ENCODE results near the gene AVL9. TPM values are rescaled to one million over a fixed set of nuclear protein-coding genes. Genes with fewer than 3 reads are reported as not detected.

The AVL9 gene
- total RNA-seq, 2 experiments from 2014 or later: 23.3 to 25.4 TPM

DNA sequence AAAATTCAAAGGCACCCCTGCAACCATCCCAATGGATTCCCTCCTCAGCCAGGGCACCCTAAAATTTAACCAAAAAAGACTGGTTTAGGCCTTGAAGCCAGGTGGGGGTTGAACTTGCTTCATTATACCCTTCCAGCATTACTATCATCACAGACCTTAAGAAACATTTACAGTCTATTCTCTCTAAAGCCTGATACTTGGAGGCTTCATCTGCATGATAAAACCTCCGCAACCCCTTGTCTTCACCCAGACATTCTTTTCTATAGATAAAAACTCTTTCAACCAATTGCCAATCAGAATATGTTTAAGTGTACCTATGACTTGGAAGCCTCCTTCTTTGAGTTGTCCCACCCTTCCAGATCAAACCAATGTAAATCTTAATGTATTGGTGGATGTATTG lies 17.9 kb downstream of the AVL9 start:
- Mint-ChIP-seq H3K4me1 (ENCODE audit: low read depth) (peaks cover 83% of the 10 kb centered on the region), H3K27me3 (no peaks in the 10 kb centered on the region), H3K27ac (peak overlapping the region; percentile 66), H3K36me3 (ENCODE audit: low read depth) (peaks cover 60% of the 10 kb centered on the region), H3K4me3 (no peak overlapping the region), H3K9me3 (no peaks in the 10 kb centered on the region)
- H3K36me3 ChIP-seq (ENCODE audit: insufficient read depth, low read length): peaks cover 6% of the 10 kb centered on the region
- TF ChIP-seq, protein P1, sequence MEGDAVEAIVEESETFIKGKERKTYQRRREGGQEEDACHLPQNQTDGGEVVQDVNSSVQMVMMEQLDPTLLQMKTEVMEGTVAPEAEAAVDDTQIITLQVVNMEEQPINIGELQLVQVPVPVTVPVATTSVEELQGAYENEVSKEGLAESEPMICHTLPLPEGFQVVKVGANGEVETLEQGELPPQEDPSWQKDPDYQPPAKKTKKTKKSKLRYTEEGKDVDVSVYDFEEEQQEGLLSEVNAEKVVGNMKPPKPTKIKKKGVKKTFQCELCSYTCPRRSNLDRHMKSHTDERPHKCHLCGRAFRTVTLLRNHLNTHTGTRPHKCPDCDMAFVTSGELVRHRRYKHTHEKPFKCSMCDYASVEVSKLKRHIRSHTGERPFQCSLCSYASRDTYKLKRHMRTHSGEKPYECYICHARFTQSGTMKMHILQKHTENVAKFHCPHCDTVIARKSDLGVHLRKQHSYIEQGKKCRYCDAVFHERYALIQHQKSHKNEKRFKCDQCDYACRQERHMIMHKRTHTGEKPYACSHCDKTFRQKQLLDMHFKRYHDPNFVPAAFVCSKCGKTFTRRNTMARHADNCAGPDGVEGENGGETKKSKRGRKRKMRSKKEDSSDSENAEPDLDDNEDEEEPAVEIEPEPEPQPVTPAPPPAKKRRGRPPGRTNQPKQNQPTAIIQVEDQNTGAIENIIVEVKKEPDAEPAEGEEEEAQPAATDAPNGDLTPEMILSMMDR (IDR thresholded peaks at IDR 0.05): no peak
- POLR2A ChIA-PET: no interaction called here
- H3K4me3 ChIP-seq (ENCODE audit: low read length): no peak overlapping the region
- no peak for DNase-seq
- no peaks in the 10 kb centered on the region for H3K27me3 ChIP-seq (ENCODE audit: control insufficient read depth in 1 of 2, insufficient read depth in 2 of 2, low read length in 2 of 2)
- peaks cover 31% of the 10 kb centered on the region for H3K4me1 ChIP-seq (ENCODE audit: insufficient read depth, low read length)
- ATAC-seq (ENCODE audit: poor library complexity): no peak
- H3K27ac ChIP-seq (ENCODE audit: low read depth in 1 of 2, low read length in 2 of 2): no peak overlapping the region
- peaks cover 0 to 7% of the 10 kb centered on the region in 2 experiments for H3K9me3 ChIP-seq (ENCODE audit: control insufficient read depth in 1 of 2, insufficient read depth in 1 of 2, low read length in 2 of 2)
- CTCF ChIA-PET: no interaction called here
- intact Hi-C loops (cut with DNase I, micrococcal nuclease): no loop called here

DNA sequence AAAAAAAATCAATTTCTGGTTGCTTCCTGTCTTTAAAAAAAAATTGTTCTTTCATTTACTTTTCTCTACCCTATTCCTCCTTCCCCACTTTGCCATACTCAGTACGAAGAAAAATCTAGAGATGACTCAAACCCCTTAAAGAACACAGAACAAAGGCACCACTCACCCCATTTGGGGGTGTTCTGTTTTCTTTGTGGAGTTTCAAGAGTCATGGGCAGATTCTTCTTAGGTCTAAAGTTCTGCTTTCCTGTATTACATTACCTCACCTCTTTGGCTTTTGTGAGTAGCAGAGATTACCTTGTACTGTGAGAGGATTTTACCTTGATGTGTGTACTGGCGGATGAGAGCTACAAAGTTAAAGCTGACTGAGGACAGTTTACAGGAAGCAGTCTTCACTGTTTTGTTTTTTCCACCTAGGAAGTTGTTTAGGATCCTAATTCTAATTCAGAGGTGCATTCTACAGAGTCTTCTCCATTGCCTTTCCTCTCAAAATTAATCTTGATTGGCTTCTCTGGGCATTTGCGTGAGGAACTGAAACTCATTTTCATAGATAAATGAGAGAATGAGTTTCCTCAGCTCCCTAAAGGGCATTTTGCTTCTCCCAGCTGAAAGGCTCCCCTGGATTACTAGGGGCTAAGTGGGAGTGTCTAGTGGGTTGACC lies 20.7 kb downstream of the AVL9 start:
- CTCF ChIA-PET: no interaction called here
- peaks cover 22% of the 10 kb centered on the region for H3K4me1 ChIP-seq (ENCODE audit: insufficient read depth, low read length)
- peaks cover 3% of the 10 kb centered on the region for H3K36me3 ChIP-seq (ENCODE audit: insufficient read depth, low read length)
- no peaks in the 10 kb centered on the region for H3K27me3 ChIP-seq (ENCODE audit: control insufficient read depth in 1 of 2, insufficient read depth in 2 of 2, low read length in 2 of 2)
- H3K27me3 Mint-ChIP-seq: no peaks in the 10 kb centered on the region
- ATAC-seq (ENCODE audit: poor library complexity) (peak; percentile 66), DNase-seq (peak in 2 of 14 experiments; percentile 13 to 17)
- peak overlapping the region; percentile 36 for H3K4me3 Mint-ChIP-seq
- peak overlapping the region in 1 of 2 donors; percentile 17 for H3K27ac ChIP-seq (ENCODE audit: low read depth in 1 of 2, low read length in 2 of 2)
- TF ChIP-seq, protein P1 (IDR thresholded peaks at IDR 0.05): no peak
- peaks cover 3% of the 10 kb centered on the region for H3K9me3 Mint-ChIP-seq
- peaks cover 0 to 13% of the 10 kb centered on the region in 2 experiments for H3K9me3 ChIP-seq (ENCODE audit: control insufficient read depth in 1 of 2, insufficient read depth in 1 of 2, low read length in 2 of 2)
- POLR2A ChIA-PET: interaction anchor here (1.2 to 1.7 kb wide), 2 partner anchors 20 to 26 kb away, joined by 4 to 11 read pairs; partner anchors contain the start of genes AVL9 and LSM5
- H3K27ac Mint-ChIP-seq: peak overlapping the region; percentile 88
- H3K4me1 Mint-ChIP-seq (ENCODE audit: low read depth): peaks cover 69% of the 10 kb centered on the region
- intact Hi-C loops (cut with DNase I, micrococcal nuclease): no loop called here
- H3K36me3 Mint-ChIP-seq (ENCODE audit: low read depth): peaks cover 62% of the 10 kb centered on the region
- no peak overlapping the region for H3K4me3 ChIP-seq (ENCODE audit: low read length)

DNA sequence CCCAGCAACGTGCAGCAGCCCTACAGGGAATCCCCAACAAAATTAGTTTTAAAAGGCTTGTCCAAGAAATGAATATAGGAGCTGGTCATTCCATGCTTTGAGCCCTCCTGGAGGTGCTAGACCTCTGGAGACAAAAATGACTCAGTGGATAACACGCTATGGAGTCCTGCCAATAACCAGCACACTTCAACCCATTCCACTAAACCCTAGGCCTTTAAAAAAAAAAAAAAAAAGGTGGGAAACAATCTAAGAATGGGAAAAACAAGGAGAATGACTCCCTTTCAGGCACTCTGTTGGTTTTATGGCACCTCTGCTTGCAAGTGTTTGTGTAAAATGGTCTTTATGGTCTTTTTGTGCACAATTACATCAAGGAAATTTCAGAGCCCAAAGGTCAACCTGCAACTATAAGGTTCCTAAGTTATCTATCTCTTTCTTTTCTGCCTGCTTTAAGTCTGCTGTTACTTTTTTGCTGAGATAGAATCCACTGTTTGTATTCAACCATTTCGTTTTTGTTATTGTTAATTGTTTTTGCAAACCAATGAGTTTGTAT lies 21.3 kb downstream of the AVL9 start:
- CTCF ChIA-PET: no interaction called here
- no peak overlapping the region for H3K27ac Mint-ChIP-seq
- ATAC-seq (ENCODE audit: poor library complexity): no peak

More for the DNA sequence above, 21.3 kb downstream of the AVL9 start:
- Histone ChIP-seq H3K9me3 (ENCODE audit: control insufficient read depth in 1 of 2, insufficient read depth in 1 of 2, low read length in 2 of 2) (peaks cover 0 to 13% of the 10 kb centered on the region in 2 experiments), H3K4me3 (ENCODE audit: low read length) (no peak overlapping the region), H3K36me3 (ENCODE audit: insufficient read depth, low read length) (peaks cover 3% of the 10 kb centered on the region), H3K27ac (ENCODE audit: low read depth in 1 of 2, low read length in 2 of 2) (no peak overlapping the region), H3K27me3 (ENCODE audit: control insufficient read depth in 1 of 2, insufficient read depth in 2 of 2, low read length in 2 of 2) (no peaks in the 10 kb centered on the region), H3K4me1 (ENCODE audit: insufficient read depth, low read length) (peaks cover 18% of the 10 kb centered on the region)
- Mint-ChIP-seq H3K4me1 (ENCODE audit: low read depth) (peaks cover 68% of the 10 kb centered on the region), H3K36me3 (ENCODE audit: low read depth) (peaks cover 62% of the 10 kb centered on the region), H3K27me3 (no peaks in the 10 kb centered on the region), H3K9me3 (peaks cover 6% of the 10 kb centered on the region), H3K4me3 (no peak overlapping the region)
- intact Hi-C loops (cut with DNase I, micrococcal nuclease): no loop called here
- TF ChIP-seq, protein P1 (IDR thresholded peaks at IDR 0.05): no peak
- DNase-seq: no peak
- POLR2A ChIA-PET: interaction anchor here (1.2 to 1.7 kb wide), 2 partner anchors 21 to 27 kb away, joined by 4 to 11 read pairs; partner anchors contain the start of genes AVL9 and LSM5

All from CD4-positive, alpha-beta T cell (primary cell).